ENCODE data around the gene REEP5.

DNA sequence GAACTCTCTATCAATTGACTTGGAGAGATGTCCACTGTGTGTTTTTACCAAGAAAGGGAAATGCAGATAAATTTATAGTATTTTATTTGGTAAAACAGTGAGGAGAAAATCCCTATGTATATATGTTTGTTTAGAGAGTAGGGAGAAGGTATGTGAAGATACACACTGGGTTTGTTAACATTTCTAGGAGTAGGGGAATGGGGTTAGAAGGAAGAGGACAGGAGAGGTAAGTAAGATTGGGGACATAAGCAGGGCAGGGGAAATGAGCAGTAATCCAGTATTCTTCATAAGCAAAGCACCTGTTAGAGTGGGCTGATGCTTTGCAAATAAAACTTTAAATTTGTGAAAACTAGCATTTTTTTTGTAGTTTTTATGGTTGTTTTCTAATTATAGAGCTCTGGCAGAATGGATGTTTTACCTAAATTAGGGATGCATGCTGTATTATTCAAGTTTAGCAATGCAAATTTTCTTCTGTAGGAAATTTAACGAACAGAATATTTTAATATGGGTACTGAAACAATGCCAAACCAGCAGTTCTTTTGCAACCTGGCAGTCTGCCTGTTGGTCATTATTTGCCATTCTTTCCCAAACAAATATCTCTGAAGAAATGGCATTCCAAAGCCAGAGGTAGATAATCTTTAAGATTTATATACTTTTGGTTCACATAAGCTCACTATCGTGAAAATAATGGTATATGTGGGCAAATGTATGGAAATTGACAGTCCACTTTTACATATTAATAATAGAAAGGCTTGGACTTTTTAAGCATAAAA is 35.2 kb upstream of the REEP5 start:
- TF ChIP-seq, protein P1, sequence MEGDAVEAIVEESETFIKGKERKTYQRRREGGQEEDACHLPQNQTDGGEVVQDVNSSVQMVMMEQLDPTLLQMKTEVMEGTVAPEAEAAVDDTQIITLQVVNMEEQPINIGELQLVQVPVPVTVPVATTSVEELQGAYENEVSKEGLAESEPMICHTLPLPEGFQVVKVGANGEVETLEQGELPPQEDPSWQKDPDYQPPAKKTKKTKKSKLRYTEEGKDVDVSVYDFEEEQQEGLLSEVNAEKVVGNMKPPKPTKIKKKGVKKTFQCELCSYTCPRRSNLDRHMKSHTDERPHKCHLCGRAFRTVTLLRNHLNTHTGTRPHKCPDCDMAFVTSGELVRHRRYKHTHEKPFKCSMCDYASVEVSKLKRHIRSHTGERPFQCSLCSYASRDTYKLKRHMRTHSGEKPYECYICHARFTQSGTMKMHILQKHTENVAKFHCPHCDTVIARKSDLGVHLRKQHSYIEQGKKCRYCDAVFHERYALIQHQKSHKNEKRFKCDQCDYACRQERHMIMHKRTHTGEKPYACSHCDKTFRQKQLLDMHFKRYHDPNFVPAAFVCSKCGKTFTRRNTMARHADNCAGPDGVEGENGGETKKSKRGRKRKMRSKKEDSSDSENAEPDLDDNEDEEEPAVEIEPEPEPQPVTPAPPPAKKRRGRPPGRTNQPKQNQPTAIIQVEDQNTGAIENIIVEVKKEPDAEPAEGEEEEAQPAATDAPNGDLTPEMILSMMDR (IDR thresholded peaks at IDR 0.05) = no peak
- peak; percentile 8 for TF ChIP-seq POLR2AphosphoS5 (IDR thresholded peaks at IDR 0.05)
- TF ChIP-seq POLR2A (IDR thresholded peaks at IDR 0.05) = no peak
